ENCODE data around the gene HNRNPH3.

- no peak for TF ChIP-seq CTCF (IDR thresholded peaks at IDR 0.05; ENCODE audit: low read depth, low read length, poor library complexity, severe bottlenecking)
- TF ChIP-seq EZH2phosphoT487 (IDR thresholded peaks at IDR 0.05; ENCODE audit: borderline replicate concordance, low read length): no peak
Measured at GRCh38 chr10:68342909-68343516, 11.1 kb downstream of the HNRNPH3 start.
